ENCODE results near the gene C3orf20.

Gene C3orf20

GRCh38 chr3:14674841-14675240, at the start of gene C3orf20:
C3orf20 (plus strand) TSS chr3:14675141; CDS start chr3:14682714, 7,573 bp downstream.
- DNase-seq = no peak

DNA sequence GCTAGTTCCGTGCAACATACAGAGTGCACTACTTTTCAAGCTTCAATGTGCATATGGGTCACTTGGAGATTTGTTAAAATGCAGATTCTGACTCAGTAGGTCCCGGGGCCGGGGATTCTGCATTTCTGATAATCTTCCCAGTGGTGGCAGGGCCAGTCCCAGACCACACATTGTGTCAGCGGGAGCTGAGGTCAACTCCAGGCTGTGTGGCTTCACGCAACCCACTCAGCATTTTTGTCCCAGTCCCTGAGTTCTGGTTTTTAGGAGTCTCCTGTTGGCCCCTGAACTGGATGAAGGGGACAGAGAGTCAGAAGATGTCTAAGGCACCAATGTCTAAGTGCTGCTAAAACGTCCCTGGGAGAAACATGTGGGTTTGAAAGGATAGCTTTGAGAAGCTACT, 49.5 kb upstream of the C3orf20 start:
- no peak for DNase-seq

- no peak for DNase-seq
Measured at GRCh38 chr3:14627815-14628214, 47.1 kb upstream of the C3orf20 start.

- DNase-seq = no peak
Measured at GRCh38 chr3:14628406-14628805, 46.5 kb upstream of the C3orf20 start.

DNA sequence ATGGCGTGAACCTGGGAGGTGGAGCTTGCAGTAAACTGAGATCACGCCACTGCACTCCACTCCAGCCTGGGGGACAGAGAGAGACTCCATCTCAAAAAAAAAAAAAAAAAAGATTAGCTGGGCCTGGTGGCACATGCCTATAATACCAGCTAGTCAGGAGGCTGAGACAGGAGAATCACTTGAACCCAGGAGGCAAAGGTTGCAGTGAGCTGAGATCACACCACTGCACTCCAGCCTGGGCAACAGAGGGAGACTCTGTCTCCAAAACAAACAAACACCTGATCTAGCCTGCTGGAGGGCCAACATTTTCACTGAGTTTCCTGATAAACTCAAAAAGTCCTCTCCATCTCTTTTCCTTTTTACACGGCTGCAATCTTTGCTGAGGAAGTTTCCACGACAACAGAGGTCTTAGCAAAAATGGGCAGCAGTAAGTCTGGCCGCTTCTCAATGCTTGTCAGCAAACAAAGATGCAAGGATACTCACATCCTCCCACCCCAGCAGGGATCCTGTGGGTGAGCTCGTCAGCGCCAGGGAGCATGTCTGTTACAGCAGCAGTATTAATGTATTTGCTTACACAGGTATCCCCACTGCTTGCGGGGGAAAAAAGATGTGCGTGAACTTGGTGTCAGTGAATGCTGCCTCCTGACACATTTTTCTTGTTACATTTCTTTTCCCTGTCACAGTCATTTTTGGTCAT, 44.4 kb upstream of the C3orf20 start:
- peak; percentile 36 for DNase-seq

GRCh38 chr3:14631101-14631497, 43.8 kb upstream of the C3orf20 start:
- no peak for DNase-seq

- no peak for DNase-seq
Measured at GRCh38 chr3:14631687-14632441, 43.1 kb upstream of the C3orf20 start.

DNA sequence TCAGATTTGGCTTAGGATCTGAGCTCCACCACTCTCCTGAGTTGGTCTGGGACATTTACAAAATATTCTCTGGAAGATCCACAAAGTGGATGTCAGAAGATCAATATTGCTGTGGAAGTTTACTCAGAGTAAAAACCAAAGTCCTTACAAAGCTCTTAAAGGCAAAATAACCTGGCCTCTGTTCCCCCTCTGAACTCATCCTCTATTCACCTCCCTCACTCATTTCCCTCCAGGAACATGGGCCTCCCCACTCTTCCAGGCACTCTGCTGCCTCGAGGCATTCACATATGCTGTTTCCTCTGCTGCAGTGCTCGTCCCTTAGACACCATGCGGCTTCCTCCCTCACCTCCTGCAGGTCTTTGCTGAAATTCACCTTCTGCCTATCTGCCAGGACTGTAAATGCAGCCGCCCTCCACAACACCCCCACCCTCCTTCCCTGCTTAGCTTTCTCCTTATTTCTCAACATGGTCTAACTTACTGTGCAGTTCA, 42.5 kb upstream of the C3orf20 start:
- no peak for DNase-seq

GRCh38 chr3:14633417-14633816, 41.5 kb upstream of the C3orf20 start:
- no peak for DNase-seq

DNA sequence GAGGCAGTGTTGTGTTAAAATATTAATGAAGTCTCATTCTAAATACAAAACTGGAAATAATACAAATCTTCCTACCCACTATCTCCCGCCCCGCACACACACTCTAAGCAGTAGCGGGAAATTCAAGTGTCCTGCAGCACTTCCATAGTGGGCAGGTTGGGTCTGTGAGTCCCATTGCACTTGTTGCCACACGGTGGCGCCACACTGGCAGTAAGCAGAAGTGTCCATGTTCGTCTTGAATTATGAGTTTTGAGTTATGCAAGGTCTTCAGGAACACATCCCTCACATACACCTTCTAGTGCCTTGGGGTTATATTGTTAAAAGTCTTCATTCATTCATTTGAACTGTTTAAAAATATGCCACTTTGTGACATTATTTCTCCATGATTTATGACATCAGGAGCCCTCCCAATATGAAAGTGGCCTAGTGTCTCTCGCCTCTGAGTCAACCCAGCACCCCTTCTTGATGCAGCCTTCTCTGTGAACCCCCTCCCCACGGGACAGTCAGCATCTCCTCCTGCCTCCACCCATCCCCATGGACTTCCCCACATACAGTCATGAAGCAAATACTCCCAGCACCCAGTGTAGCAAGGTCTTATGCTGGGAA, 41.0 kb upstream of the C3orf20 start:
- peak; percentile 59 for DNase-seq

GRCh38 chr3:14634763-14635400, 40.1 kb upstream of the C3orf20 start:
- DNase-seq = peak; percentile 58

DNA sequence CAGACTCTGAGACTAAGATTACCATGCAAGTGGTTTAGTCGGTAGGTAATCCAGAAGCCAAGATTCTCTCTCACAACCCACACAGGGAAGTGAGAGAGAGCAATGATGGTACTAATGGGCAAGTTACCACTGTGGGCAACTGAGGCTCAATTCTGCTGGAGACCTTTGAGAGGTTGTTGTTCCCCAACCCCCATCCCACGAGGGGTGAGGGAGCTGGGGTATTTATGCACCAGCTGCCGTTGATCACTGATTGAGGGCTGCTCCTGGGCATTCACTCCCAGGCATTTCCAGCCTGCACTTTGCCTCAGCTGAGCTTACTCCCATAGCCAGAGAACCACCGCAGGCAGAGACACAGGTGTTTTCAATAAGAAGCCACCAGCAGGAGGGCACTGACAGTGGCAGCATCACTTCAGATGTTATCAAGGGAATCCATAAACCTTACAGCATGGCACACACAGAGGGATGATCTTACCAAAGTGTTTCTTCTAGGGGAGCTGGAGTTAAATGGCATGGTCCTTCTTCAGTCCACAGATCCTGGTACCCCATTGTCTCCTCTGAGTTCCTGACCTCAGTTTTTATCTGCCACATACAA, 38.3 kb upstream of the C3orf20 start:
- DNase-seq = no peak

DNA sequence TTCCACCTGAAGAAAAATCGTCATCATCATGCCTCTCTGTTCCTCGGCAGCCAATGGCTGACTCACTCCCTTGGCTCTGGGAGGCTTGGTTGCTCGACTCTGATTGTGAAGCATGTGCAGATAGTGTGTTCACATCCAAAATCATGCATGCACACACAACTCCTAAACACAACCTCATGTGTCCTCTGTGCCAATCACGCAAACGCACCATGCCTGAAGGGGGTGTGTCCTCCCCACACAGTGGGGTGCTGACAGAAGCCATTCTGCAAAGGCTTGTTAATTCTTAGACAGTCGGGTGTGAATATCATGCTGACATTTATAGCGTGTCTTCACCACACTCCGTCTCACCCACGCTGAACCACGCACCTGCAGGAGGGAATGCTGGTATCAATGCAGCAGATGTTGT, 34.8 kb upstream of the C3orf20 start:
- no peak for DNase-seq

DNA sequence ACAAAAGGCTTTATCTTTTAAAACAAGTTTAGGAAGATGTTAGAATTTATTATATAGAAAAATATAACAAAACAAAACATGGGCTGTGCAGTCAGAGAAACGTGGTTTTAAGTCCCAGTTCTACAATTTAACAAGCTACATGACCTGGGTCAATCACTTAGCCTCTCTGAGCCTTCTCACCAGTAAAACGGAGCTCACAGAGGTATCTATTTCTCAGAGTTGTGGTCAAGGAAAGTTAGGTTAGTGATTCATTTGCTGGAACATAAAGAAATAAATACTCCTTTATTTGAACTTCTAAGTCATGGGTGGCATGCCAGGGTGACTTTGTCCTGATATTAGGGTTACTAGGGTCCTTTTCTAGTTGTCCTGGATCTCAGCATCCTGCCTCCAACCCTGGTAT, 34.2 kb upstream of the C3orf20 start:
- DNase-seq = no peak

GRCh38 chr3:14641346-14641745, 33.6 kb upstream of the C3orf20 start:
- no peak for DNase-seq

DNA sequence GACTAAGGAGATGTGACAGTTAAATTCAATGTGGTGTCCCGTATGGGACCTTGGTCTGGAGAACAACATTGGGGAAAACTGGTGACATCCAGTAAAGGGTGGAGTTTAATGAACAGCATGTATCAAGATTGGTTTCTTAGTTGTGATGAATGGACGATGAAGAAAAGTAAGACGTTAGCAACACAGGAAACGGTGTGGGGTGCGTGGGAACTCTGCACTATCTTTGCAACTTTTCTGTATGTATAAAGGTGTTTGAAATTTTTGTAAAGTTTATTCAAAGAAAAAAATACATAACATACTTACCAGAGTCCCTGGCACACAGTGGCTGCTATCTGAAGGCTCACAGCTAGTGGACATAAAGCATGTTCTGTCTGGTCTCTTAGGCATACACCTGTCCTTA, 29.5 kb upstream of the C3orf20 start:
- no peak for DNase-seq

GRCh38 chr3:14646131-14646573, 28.8 kb upstream of the C3orf20 start:
- no peak for DNase-seq

- DNase-seq = no peak
Measured at GRCh38 chr3:14646589-14647413, 28.1 kb upstream of the C3orf20 start.

DNA sequence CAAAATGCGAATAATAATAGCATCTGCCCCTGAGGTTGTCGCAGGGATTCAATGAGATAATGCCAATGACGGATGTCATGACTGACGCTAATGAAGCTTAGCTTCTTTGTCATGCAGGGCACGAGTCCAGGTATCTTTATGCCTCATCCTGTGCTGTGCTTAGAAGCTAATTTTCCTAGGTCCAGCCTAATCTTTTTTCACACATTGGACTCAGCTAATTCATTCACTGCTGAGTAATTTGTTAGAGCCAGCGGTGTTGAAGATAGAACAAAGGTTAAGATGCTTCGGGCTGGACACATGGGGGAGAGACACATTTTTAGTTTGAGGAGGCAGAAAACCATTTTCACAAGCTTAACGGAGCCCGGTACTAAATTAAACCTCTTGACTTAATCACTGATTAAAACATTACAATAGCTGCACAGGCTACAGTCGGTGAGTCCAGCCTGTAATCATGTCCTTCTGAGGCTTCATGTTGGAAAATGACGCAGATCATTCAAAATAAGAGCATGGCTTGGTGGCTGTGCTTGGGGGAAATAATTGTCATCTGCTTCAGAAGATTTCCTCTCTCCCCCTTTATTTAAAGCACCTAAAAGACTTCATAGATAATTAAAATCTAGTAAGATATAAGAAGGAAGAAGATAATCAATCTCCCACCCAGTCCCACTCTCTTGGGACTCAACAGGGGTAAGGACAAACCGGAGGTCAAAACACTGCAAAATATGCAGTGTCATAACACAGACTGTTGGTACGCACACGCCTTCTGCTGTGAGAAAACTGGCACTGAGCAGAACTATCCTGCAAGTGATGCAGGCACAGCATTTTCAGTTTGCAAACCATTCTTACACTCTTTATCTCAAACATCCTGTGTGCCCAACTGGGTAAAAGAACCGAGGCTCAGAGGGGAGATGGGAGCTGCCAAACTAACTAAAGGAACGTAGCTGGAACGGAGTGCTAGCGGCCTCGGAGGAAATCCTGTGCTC, 26.7 kb upstream of the C3orf20 start:
- no peak for DNase-seq

- DNase-seq = no peak
Measured at GRCh38 chr3:14649466-14649865, 25.5 kb upstream of the C3orf20 start.

GRCh38 chr3:14650193-14650592, 24.7 kb upstream of the C3orf20 start:
- DNase-seq = no peak

All from NCI-H146 (cell line).